Measurements from ENCODE around the gene LRRC70.

The LRRC70 gene

DNA sequence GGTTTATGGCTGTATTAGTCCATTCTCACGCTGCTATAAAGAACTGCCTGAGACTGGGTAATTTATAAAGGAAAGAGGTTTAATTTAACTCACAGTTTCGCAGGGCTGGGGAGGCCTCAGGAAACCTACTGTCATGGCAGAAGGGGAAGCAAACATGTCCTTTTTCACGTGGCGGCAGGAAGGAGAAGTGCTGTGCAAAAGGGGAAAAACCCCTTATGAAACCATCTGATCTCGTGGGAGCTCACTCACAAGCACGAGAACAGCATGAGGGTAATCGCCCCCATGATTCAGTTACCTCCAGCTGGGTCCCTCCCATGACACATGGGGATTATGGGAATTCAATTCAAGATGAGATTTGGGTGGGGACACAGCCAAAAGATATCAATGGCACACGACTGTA lies 13.9 kb downstream of the LRRC70 start:
- Histone ChIP-seq H3K27ac (ENCODE audit: poor library complexity, severe bottlenecking) (no peak overlapping the region), H3K4me3 (ENCODE audit: severe bottlenecking) (no peak overlapping the region), H3K9me3 (ENCODE audit: severe bottlenecking) (no peaks in the 10 kb centered on the region), H3K27me3 (ENCODE audit: insufficient read depth, poor library complexity, severe bottlenecking) (no peaks in the 10 kb centered on the region), H3K36me3 (ENCODE audit: low read depth) (peaks cover 35% of the 10 kb centered on the region), H3K4me1 (ENCODE audit: insufficient read depth, poor library complexity, severe bottlenecking) (no peaks in the 10 kb centered on the region)
- DNase-seq (ENCODE audit: low spot score) = no peak
- no peak for ATAC-seq (ENCODE audit: low read depth)
- TF ChIP-seq, protein P1, sequence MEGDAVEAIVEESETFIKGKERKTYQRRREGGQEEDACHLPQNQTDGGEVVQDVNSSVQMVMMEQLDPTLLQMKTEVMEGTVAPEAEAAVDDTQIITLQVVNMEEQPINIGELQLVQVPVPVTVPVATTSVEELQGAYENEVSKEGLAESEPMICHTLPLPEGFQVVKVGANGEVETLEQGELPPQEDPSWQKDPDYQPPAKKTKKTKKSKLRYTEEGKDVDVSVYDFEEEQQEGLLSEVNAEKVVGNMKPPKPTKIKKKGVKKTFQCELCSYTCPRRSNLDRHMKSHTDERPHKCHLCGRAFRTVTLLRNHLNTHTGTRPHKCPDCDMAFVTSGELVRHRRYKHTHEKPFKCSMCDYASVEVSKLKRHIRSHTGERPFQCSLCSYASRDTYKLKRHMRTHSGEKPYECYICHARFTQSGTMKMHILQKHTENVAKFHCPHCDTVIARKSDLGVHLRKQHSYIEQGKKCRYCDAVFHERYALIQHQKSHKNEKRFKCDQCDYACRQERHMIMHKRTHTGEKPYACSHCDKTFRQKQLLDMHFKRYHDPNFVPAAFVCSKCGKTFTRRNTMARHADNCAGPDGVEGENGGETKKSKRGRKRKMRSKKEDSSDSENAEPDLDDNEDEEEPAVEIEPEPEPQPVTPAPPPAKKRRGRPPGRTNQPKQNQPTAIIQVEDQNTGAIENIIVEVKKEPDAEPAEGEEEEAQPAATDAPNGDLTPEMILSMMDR (IDR thresholded peaks at IDR 0.05; ENCODE audit: poor library complexity, severe bottlenecking) = no peak

DNA sequence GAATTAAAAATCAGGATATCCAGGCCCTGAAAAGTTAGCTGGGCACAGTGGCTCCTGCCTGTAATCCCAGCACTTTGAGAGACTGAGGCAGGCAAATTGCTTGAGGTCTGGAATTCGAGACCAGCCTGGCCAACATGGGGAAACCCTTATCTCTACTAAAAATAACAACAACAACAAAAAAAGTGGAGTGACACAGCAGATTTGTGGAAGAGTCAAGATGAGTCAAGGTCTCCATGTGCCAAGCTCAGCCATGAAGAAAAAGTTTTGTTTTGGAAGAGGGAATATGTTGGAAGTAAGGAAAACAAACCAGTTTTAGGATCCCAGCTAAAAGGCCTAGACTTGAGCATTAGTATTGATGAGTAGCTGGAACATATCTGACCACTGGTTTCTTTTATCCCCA lies 14.7 kb downstream of the LRRC70 start:
- ATAC-seq (ENCODE audit: low read depth) (no peak), DNase-seq (ENCODE audit: low spot score) (no peak)
- no peak overlapping the region for H3K4me3 ChIP-seq (ENCODE audit: severe bottlenecking)
- no peaks in the 10 kb centered on the region for H3K27me3 ChIP-seq (ENCODE audit: insufficient read depth, poor library complexity, severe bottlenecking)
- no peaks in the 10 kb centered on the region for H3K4me1 ChIP-seq (ENCODE audit: insufficient read depth, poor library complexity, severe bottlenecking)
- H3K9me3 ChIP-seq (ENCODE audit: severe bottlenecking) = no peaks in the 10 kb centered on the region
- no peak overlapping the region for H3K27ac ChIP-seq (ENCODE audit: poor library complexity, severe bottlenecking)
- TF ChIP-seq, protein P1 (IDR thresholded peaks at IDR 0.05; ENCODE audit: poor library complexity, severe bottlenecking) = no peak
- peaks cover 35% of the 10 kb centered on the region for H3K36me3 ChIP-seq (ENCODE audit: low read depth)

DNA sequence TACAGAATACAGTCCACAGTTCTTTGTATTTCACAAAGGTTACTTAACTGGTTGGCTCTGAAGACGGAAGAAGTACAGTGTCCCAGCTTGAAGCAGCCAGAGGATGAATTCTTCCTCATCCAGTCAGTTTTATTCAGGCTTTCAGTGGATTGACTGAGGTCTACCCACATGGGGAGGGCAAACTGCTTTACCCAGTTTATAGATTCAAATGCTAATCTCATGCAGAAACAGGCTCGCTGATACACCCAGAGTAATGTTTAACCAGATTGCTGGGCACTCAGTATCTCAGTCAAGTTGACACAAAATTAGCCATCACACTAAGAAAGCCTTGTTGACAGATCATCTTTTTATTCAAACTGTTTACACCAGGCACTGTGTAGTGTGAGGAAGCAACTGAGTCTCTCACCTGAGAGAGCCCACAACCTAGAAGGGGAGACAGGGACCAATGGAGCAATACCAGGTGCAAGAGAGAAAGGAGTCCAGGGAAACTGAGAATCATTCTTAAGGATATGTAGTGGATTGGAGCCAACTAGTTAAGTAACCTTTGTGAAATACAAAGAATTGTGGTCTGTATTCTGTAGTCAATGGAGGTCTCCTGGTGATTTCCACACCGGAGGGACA lies 15.9 kb downstream of the LRRC70 start:
- Histone ChIP-seq H3K9me3 (ENCODE audit: severe bottlenecking) (no peaks in the 10 kb centered on the region), H3K36me3 (ENCODE audit: low read depth) (peaks cover 35% of the 10 kb centered on the region), H3K4me3 (ENCODE audit: severe bottlenecking) (no peak overlapping the region), H3K27ac (ENCODE audit: poor library complexity, severe bottlenecking) (no peak overlapping the region), H3K27me3 (ENCODE audit: insufficient read depth, poor library complexity, severe bottlenecking) (no peaks in the 10 kb centered on the region), H3K4me1 (ENCODE audit: insufficient read depth, poor library complexity, severe bottlenecking) (no peaks in the 10 kb centered on the region)
- TF ChIP-seq, protein P1 (IDR thresholded peaks at IDR 0.05; ENCODE audit: poor library complexity, severe bottlenecking) = no peak
- ATAC-seq (ENCODE audit: low read depth) (no peak), DNase-seq (ENCODE audit: low spot score) (no peak)

DNA sequence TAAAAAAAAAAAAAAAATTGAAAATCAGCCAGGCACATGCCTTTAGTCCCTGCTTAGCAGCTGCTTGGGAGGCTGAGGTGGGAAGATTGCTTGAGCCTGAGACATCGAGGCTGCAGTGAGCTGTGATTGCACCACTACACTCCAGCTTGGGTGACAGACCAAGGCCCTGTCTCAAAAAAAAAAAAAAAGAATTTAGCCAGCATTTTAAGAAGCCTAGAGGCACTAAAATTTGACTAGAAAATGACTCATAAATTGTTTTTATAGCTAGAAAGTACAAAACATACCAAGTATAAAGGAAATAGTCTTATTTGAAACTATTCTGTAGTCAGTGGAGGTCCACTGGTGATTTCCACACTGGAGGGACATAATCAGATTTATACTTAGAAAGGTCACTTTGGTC lies 17.5 kb downstream of the LRRC70 start:
- no peak overlapping the region for H3K27ac ChIP-seq (ENCODE audit: poor library complexity, severe bottlenecking)
- DNase-seq (ENCODE audit: low spot score) (no peak), ATAC-seq (ENCODE audit: low read depth) (no peak)
- peaks cover 30% of the 10 kb centered on the region for H3K36me3 ChIP-seq (ENCODE audit: low read depth)
- no peak overlapping the region for H3K4me3 ChIP-seq (ENCODE audit: severe bottlenecking)
- H3K27me3 ChIP-seq (ENCODE audit: insufficient read depth, poor library complexity, severe bottlenecking) = no peaks in the 10 kb centered on the region
- TF ChIP-seq, protein P1 (IDR thresholded peaks at IDR 0.05; ENCODE audit: poor library complexity, severe bottlenecking) = no peak
- H3K9me3 ChIP-seq (ENCODE audit: severe bottlenecking) = no peaks in the 10 kb centered on the region
- H3K4me1 ChIP-seq (ENCODE audit: insufficient read depth, poor library complexity, severe bottlenecking) = peaks cover 2% of the 10 kb centered on the region

DNA sequence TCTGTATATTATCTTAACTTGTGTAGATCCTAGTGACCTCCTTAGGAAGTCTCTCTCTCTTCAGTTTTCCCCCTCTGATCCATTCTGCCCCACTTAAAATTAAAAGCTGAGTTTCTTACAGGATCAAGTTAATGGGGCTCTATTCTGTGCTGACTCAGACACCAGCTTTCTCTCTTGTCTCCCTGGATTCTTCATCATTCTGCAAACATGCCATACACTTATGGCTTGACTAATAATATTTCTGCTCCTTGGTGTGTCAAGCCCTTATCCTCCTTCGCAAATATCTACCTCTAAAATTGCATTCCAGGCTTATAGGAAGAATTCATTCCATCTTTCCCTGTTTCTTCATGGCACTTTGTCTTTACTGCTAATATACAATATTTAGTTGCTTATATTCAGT lies 18.1 kb downstream of the LRRC70 start:
- H3K9me3 ChIP-seq (ENCODE audit: severe bottlenecking) = no peaks in the 10 kb centered on the region
- no peaks in the 10 kb centered on the region for H3K27me3 ChIP-seq (ENCODE audit: insufficient read depth, poor library complexity, severe bottlenecking)
- no peak overlapping the region for H3K27ac ChIP-seq (ENCODE audit: poor library complexity, severe bottlenecking)
- H3K36me3 ChIP-seq (ENCODE audit: low read depth) = peaks cover 24% of the 10 kb centered on the region
- H3K4me1 ChIP-seq (ENCODE audit: insufficient read depth, poor library complexity, severe bottlenecking) = peaks cover 2% of the 10 kb centered on the region
- no peak for DNase-seq (ENCODE audit: low spot score)
- TF ChIP-seq, protein P1 (IDR thresholded peaks at IDR 0.05; ENCODE audit: poor library complexity, severe bottlenecking) = no peak
- ATAC-seq (ENCODE audit: low read depth) = no peak
- H3K4me3 ChIP-seq (ENCODE audit: severe bottlenecking) = no peak overlapping the region

Data from RWPE2 (cell line).